ENCODE results near the gene KIAA0825. TPM values are rescaled to one million over a fixed set of nuclear protein-coding genes. Genes with fewer than 3 reads are reported as not detected.

The KIAA0825 gene
- polyA plus RNA-seq, 3 donors, result 0.56 to 1.3 (median 0.89) TPM

GRCh38 chr5:94409440-94409839 lies 209.0 kb downstream of the KIAA0825 start:
- H3K4me3 ChIP-seq (replicated peaks in 1 of 3; ENCODE audit: low read depth in 2 of 3, low read length in 3 of 3), result no peak overlapping the region
- H3K4me1 Mint-ChIP-seq, result no peaks in the 10 kb centered on the region
- no peaks in the 10 kb centered on the region for H3K9me3 ChIP-seq (replicated peaks in 1 of 2; ENCODE audit: control insufficient read depth in 1 of 2, insufficient read depth in 1 of 2, low read length in 2 of 2)

GRCh38 chr5:94407023-94407422 lies 211.4 kb downstream of the KIAA0825 start:
- Mint-ChIP-seq H3K36me3 (peaks cover 0 to 2% of the 10 kb centered on the region in 2 donors), H3K27me3 (ENCODE audit: low read depth in 3 of 3) (no peaks in the 10 kb centered on the region), H3K9me3 (peaks cover 0 to 9% (median 2%) of the 10 kb centered on the region in 7 donors), H3K4me1 (no peaks in the 10 kb centered on the region), H3K4me3 (no peak overlapping the region), H3K27ac (no peak overlapping the region)
- Histone ChIP-seq H3K79me2 (ENCODE audit: insufficient read depth, low read length) (no peaks in the 10 kb centered on the region), H3K4me3 (replicated peaks in 1 of 3; ENCODE audit: low read depth in 2 of 3, low read length in 3 of 3) (no peak overlapping the region), H3K9ac (ENCODE audit: insufficient read depth, low read length, poor library complexity, severe bottlenecking) (no peak overlapping the region), H3K9me3 (replicated peaks in 1 of 2; ENCODE audit: control insufficient read depth in 1 of 2, insufficient read depth in 1 of 2, low read length in 2 of 2) (no peaks in the 10 kb centered on the region), H3K4me1 (ENCODE audit: control insufficient read depth in 1 of 2, insufficient read depth in 2 of 2, low read length in 2 of 2) (no peaks in the 10 kb centered on the region), H3K4me2 (replicated peaks; ENCODE audit: extremely low read depth, low read length, poor library complexity, severe bottlenecking) (no peak overlapping the region), H3K27me3 (ENCODE audit: control insufficient read depth in 2 of 2, insufficient read depth in 2 of 2, low read length in 2 of 2) (no peaks in the 10 kb centered on the region), H2AFZ (ENCODE audit: insufficient read depth, low read depth, low read length, poor library complexity, severe bottlenecking) (no peak overlapping the region), H4K20me1 (ENCODE audit: insufficient read depth, low read length) (no peaks in the 10 kb centered on the region), H3K27ac (ENCODE audit: low read depth in 1 of 2, low read length in 2 of 2) (no peak overlapping the region), H3K36me3 (replicated peaks in 1 of 2; ENCODE audit: control insufficient read depth in 1 of 2, insufficient read depth in 2 of 2, low read length in 2 of 2) (no peaks in the 10 kb centered on the region)
- TF ChIP-seq CTCF (IDR thresholded peaks at IDR 0.05), result no peak
- no peak for DNase-seq
- intact Hi-C loops (cut with micrococcal nuclease), result no loop called here
- no CpG with 5 or more reads among the region's 4 CpGs for WGBS (ENCODE audit: insufficient coverage)

More at GRCh38 chr5:94409440-94409839, 209.0 kb downstream of the KIAA0825 start:
- H3K9ac ChIP-seq (ENCODE audit: insufficient read depth, low read length, poor library complexity, severe bottlenecking), result no peak overlapping the region
- peaks cover 0 to 9% (median 2%) of the 10 kb centered on the region in 7 donors for H3K9me3 Mint-ChIP-seq
- no CpG with 5 or more reads among the region's 1 CpG for WGBS (ENCODE audit: insufficient coverage)
- no peak for DNase-seq
- H3K4me2 ChIP-seq (replicated peaks; ENCODE audit: extremely low read depth, low read length, poor library complexity, severe bottlenecking), result no peak overlapping the region
- H3K4me3 Mint-ChIP-seq, result no peak overlapping the region
- no peaks in the 10 kb centered on the region for H3K36me3 ChIP-seq (replicated peaks in 1 of 2; ENCODE audit: control insufficient read depth in 1 of 2, insufficient read depth in 2 of 2, low read length in 2 of 2)
- H3K27ac Mint-ChIP-seq, result no peak overlapping the region
- peaks cover 0 to 2% of the 10 kb centered on the region in 2 donors for H3K36me3 Mint-ChIP-seq
- H4K20me1 ChIP-seq (ENCODE audit: insufficient read depth, low read length), result no peaks in the 10 kb centered on the region
- no peaks in the 10 kb centered on the region for H3K4me1 ChIP-seq (ENCODE audit: control insufficient read depth in 1 of 2, insufficient read depth in 2 of 2, low read length in 2 of 2)
- H2AFZ ChIP-seq (ENCODE audit: insufficient read depth, low read depth, low read length, poor library complexity, severe bottlenecking), result no peak overlapping the region
- TF ChIP-seq CTCF (IDR thresholded peaks at IDR 0.05), result no peak
- intact Hi-C loops (cut with micrococcal nuclease), result no loop called here
- H3K79me2 ChIP-seq (ENCODE audit: insufficient read depth, low read length), result no peaks in the 10 kb centered on the region
- H3K27ac ChIP-seq (ENCODE audit: low read depth in 1 of 2, low read length in 2 of 2), result no peak overlapping the region
- H3K27me3 ChIP-seq (ENCODE audit: control insufficient read depth in 2 of 2, insufficient read depth in 2 of 2, low read length in 2 of 2), result no peaks in the 10 kb centered on the region
- H3K27me3 Mint-ChIP-seq (ENCODE audit: low read depth in 3 of 3), result no peaks in the 10 kb centered on the region

Measured in CD14-positive monocyte (primary cell).